Right atrium auricular region (tissue), 2 donors: ENCODE measurements around the gene OR2AK2. TPM values are rescaled to one million over a fixed set of nuclear protein-coding genes. Genes with fewer than 3 reads are reported as not detected.
"Not testable (repeated sequence)": the region's sequence is repeated elsewhere in the genome, so short reads cannot be mapped to it uniquely, and the experiment has no call there.

ENCODE experiments used
- DNase-seq: peaks from one replicate; pipeline ENCODE4 v3.0.0-alpha.2; 2019; ENCODE audit warnings: low spot score
- H3K27ac ChIP-seq, 2 donors: fragments of 200-600 bp; sonication (generic); 1 replicate in 1 of 2; 2 replicates in 1 of 2; pipeline ENCODE4 v1.5.1; 2016 to 2019
- H3K27me3 ChIP-seq, 2 donors: fragments of 200-600 bp; sonication (generic); one replicate each; pipeline versions ENCODE4 v1.5.1 to v1.6.0; 2017 to 2019
- H3K36me3 ChIP-seq: fragments of 200-600 bp; sonication (generic); one replicate; pipeline ENCODE4 v1.5.1; 2016
- H3K4me1 ChIP-seq, 2 donors: fragments of 200-600 bp; sonication (generic); one replicate each; pipeline versions ENCODE4 v1.5.1 to v1.6.0; 2017 to 2019
- H3K4me3 ChIP-seq, 2 donors: fragments of 200-600 bp; sonication (generic); 1 replicate in 1 of 2; 2 replicates in 1 of 2; pipeline ENCODE4 v1.5.1; 2017 to 2019; ENCODE audit warnings: mild to moderate bottlenecking in 1 of 2, moderate library complexity in 1 of 2
- H3K9me3 ChIP-seq, 2 donors: fragments of 200-600 bp; sonication (generic); one replicate each; pipeline ENCODE4 v1.5.1; 2019
- total RNA-seq, 2 donors: library from RNA; depleted of rRNA; stranded (reverse); fragments of >200 nt; gene quantifications; one replicate each; pipeline ENCODE4 v1.1.0, GENCODE V29; 2016
- TF ChIP-seq, protein P1 (sequence below), 2 donors: fragments of 200-600 bp; sonication (generic); IDR thresholded peaks; one replicate each; pipeline ENCODE4 v1.5.1; 2019; ENCODE audit warnings: antibody characterized with exemption in 2 of 2

OR2AK2 gene
- total RNA-seq, 2 donors from 2014 or later = not detected

DNA sequence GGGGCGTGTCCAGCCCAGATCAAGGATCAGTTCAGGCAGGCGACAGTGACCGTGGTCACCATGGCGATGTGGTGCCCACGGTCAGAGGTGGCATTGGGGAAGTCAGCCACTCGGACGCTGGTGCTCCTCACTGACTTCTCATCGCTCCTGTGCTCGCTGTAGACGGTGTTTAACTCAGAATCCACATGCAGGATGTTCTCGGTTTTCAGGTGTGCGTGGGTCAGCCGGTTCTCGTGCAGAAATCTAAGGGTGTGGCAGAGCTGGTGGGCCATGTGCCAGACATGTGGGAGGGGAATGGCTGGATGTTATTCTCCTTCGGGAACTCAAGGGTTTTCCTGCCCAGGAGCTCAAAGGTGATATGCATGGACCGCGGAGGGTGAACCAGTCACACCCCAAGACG is 28.6 kb upstream of the OR2AK2 start:
- Histone ChIP-seq H3K36me3 (no peaks in the 10 kb centered on the region), H3K4me3 (no peak overlapping the region), H3K9me3 (no peaks in the 10 kb centered on the region), H3K27me3 (no peaks in the 10 kb centered on the region), H3K4me1 (no peaks in the 10 kb centered on the region), H3K27ac (no peak overlapping the region)
- no peak for DNase-seq
- TF ChIP-seq, protein P1, sequence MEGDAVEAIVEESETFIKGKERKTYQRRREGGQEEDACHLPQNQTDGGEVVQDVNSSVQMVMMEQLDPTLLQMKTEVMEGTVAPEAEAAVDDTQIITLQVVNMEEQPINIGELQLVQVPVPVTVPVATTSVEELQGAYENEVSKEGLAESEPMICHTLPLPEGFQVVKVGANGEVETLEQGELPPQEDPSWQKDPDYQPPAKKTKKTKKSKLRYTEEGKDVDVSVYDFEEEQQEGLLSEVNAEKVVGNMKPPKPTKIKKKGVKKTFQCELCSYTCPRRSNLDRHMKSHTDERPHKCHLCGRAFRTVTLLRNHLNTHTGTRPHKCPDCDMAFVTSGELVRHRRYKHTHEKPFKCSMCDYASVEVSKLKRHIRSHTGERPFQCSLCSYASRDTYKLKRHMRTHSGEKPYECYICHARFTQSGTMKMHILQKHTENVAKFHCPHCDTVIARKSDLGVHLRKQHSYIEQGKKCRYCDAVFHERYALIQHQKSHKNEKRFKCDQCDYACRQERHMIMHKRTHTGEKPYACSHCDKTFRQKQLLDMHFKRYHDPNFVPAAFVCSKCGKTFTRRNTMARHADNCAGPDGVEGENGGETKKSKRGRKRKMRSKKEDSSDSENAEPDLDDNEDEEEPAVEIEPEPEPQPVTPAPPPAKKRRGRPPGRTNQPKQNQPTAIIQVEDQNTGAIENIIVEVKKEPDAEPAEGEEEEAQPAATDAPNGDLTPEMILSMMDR (IDR thresholded peaks at IDR 0.05) = no peak

DNA sequence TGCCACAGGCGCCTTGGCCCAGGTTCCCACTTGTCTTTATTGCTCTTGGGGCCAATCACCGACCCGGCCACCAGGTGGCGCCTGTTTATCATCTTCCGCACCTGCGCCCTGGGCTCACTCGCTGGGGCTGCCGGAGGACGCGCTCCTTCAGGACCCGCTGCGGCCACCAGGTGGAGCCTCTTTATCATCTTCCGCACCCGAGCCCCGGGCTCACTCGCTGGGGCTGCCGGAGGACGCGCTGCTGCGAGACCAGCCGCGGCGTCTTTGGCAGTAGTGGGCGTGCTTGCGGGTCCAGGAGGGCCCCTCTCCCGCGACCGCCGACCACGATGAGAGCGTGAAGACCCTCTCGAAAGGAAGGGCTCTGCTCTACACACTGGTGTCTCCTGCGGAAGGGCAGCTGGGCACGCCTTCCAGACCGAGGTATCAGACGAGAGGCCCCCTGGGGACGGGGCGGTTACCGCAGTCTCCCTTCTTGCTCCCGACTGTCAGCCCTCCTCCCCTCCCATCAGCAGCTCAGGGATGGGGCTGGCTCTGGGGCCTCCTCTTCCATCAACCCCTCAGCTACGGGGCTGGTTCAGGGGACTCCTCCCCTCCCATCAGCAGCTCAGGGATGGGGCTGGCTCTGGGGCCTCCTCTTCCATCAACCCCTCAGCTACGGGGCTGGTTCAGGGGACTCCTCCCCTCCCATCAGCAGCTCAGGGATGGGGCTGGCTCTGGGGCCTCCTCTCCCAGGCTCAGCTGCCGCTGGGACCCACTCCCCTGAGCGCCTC is 27.9 kb upstream of the OR2AK2 start:
- peak overlapping the region; percentile 7 to 11 for H3K4me3 ChIP-seq
- H3K27me3 ChIP-seq, H3K27ac ChIP-seq, H3K4me1 ChIP-seq, H3K9me3 ChIP-seq, H3K36me3 ChIP-seq: not testable (repeated sequence)
- peak; percentile 64 for DNase-seq
- TF ChIP-seq, protein P1 (IDR thresholded peaks at IDR 0.05) = peak; percentile 27 to 58

DNA sequence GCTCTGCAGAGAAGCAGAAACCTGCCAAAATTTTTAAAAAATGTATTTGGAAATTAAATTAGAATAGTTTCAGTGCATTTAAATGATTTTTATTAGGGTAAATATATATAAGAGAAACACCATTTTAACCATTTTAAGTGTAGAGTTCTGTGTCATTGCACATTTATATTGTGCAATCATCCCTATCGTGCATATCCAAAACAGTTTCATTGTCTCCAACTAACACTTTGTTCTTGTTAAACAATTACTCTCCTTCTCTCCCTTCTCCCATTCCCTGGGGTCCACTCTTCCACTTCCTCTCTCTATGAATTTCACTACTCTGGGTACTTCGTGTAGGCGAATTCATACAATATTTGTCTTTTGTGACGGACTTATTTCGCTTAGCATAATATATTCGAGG is 22.4 kb upstream of the OR2AK2 start:
- Histone ChIP-seq H3K4me3 (no peak overlapping the region), H3K4me1 (no peaks in the 10 kb centered on the region), H3K27me3 (no peaks in the 10 kb centered on the region), H3K27ac (no peak overlapping the region), H3K9me3 (peaks cover 0 to 7% of the 10 kb centered on the region in 2 donors), H3K36me3 (no peaks in the 10 kb centered on the region)
- TF ChIP-seq, protein P1 (IDR thresholded peaks at IDR 0.05) = no peak
- no peak for DNase-seq

DNA sequence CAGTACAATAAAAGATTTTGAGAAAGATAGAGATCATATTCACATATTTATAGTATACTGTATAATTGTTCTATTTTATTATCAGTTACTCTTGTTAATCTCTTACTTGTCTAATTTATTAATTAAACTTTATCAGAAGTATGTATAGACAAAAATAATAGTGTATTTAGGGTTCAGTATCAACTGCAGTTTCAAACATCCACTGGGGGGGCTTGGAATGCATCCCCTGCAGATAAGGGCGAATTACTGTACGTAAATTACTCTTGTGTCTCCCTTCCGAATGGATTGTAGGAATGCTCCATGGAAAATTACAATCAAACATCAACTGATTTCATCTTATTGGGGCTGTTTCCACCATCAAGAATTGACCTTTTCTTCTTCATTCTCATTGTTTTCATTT is 16.5 kb upstream of the OR2AK2 start, which contains the start of gene OR2L8:
Gene OR2L8 (plus strand): TSS at position 301 of the 400 bp plus-strand sequence. CDS start 0 bp downstream, at position 301.
- H3K27ac ChIP-seq = no peak within 1 kb of the TSS
- no peaks in the 10 kb centered on the region for H3K4me1 ChIP-seq
- H3K27me3 ChIP-seq = no peaks in the 10 kb centered on the region
- H3K4me3 ChIP-seq = no peak within 1 kb of the TSS
- DNase-seq = no peak
- TF ChIP-seq, protein P1 (IDR thresholded peaks at IDR 0.05) = no peak
- no peaks in the 10 kb centered on the region for H3K36me3 ChIP-seq
- H3K9me3 ChIP-seq = peaks cover 0 to 7% of the 10 kb centered on the region in 2 donors

DNA sequence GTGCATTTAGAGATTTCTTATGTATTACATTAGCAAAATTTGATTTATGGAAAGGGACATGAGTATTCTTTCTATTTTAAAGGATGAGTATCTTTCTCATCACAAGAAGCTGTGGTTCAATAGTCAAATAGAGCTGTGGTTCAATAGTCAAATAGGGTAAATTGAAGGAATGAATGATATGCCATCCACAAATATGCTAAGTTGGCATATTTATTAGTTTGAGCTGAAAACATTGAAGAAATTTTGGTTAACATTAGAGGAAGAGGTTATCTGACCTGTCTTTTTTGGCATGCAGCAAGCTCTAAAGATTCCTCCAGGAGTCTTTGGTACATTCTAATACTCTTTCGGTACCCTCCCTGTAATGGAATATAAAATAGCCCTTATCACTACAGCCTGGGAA is 11.6 kb upstream of the OR2AK2 start:
- TF ChIP-seq, protein P1 (IDR thresholded peaks at IDR 0.05) = no peak
- no peaks in the 10 kb centered on the region for H3K27me3 ChIP-seq
- H3K4me3 ChIP-seq = no peak overlapping the region
- no peaks in the 10 kb centered on the region for H3K36me3 ChIP-seq
- DNase-seq = no peak
- no peak overlapping the region for H3K27ac ChIP-seq
- H3K9me3 ChIP-seq = no peaks in the 10 kb centered on the region
- H3K4me1 ChIP-seq = no peaks in the 10 kb centered on the region

DNA sequence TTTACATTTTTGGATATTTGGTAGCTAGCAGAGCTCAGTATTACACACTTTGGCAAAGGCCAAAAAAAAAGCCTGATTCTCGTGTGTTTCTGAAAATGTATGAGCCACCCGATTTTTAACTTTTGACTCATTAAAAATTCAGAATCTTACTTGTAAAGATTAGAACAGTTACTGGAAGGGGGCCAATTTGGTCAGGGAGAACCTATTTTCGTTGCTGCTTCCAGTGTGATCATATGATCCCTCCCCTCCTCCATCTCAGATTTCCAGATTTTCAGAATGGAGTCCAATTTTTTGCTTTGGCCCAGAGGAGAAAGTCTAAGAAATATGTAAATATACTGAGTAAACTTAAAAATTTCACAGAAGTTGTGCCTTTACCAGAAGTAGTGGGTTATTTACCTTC is 3.2 kb upstream of the OR2AK2 start:
- no peak for DNase-seq
- Histone ChIP-seq H3K36me3 (no peaks in the 10 kb centered on the region), H3K9me3 (no peaks in the 10 kb centered on the region), H3K27me3 (no peaks in the 10 kb centered on the region), H3K4me1 (no peaks in the 10 kb centered on the region), H3K4me3 (no peak overlapping the region), H3K27ac (no peak overlapping the region)
- TF ChIP-seq, protein P1 (IDR thresholded peaks at IDR 0.05) = no peak
